ENCODE results near the gene SGCA.

SGCA gene

DNA sequence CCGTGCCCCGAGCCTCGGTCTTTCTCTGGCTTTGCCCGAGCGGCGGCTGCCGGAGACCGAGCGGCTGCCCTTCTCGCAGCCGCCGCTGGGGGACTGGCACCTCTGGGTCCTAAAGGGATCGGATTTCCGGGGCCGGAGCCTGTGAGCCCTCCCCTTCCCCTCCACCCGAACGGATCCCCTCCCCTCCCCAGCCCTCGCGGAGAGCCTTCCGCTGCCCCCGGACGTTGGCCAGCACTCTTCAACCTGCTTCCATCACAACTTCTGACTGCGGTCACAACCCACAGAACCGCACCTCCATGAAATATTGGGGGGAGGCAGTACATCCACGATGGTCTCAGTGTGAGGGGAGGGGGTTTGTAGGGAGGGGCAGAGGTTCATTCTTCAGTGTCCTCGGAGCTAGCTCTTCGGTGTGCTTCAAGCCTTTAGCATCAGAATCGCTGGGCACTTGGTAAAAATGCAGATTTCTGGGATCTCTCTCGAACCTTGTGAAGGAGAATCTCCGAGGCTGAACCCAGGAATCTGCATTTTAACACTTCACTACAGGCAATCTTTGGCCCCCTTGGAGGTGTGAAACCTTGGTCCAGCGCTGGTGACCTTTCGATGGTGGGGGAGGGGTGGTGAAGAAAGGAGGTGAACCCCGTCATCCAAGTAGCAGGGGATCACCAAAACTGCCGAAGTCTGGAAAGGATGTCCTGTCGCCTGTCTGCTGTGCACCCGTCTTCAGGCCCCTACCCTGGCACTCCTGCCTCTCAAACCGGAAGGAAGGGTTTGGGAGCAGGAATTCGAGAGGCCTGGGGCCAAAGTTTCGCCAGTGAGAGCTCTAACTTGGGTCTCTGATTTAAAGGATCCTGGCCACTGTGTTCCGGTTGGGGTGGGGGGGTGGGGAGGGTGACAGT lies 14.5 kb upstream of the SGCA start (continued):
- TF ChIP-seq, protein P1, sequence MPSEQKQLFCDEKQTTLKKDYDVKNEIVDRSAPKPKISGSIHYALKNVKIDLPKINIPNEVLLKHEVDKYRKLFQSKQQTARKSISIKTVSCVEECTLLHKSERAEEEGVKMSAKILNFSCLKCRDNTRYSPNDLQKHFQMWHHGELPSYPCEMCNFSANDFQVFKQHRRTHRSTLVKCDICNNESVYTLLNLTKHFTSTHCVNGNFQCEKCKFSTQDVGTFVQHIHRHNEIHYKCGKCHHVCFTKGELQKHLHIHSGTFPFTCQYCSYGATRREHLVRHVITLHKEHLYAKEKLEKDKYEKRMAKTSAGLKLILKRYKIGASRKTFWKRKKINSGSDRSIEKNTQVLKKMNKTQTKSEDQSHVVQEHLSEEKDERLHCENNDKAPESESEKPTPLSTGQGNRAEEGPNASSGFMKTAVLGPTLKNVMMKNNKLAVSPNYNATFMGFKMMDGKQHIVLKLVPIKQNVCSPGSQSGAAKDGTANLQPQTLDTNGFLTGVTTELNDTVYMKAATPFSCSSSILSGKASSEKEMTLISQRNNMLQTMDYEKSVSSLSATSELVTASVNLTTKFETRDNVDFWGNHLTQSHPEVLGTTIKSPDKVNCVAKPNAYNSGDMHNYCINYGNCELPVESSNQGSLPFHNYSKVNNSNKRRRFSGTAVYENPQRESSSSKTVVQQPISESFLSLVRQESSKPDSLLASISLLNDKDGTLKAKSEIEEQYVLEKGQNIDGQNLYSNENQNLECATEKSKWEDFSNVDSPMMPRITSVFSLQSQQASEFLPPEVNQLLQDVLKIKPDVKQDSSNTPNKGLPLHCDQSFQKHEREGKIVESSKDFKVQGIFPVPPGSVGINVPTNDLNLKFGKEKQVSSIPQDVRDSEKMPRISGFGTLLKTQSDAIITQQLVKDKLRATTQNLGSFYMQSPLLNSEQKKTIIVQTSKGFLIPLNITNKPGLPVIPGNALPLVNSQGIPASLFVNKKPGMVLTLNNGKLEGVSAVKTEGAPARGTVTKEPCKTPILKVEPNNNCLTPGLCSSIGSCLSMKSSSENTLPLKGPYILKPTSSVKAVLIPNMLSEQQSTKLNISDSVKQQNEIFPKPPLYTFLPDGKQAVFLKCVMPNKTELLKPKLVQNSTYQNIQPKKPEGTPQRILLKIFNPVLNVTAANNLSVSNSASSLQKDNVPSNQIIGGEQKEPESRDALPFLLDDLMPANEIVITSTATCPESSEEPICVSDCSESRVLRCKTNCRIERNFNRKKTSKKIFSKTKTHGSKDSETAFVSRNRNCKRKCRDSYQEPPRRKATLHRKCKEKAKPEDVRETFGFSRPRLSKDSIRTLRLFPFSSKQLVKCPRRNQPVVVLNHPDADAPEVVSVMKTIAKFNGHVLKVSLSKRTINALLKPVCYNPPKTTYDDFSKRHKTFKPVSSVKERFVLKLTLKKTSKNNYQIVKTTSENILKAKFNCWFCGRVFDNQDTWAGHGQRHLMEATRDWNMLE (tag by site-specific recombination; conservative IDR thresholded peaks at IDR 0.05; ENCODE audit: low read depth): no peak
- TF ChIP-seq SP2 (tag by site-specific recombination; IDR thresholded peaks at IDR 0.05) (peak; percentile 81), ZIC2 (tag by site-specific recombination; IDR thresholded peaks at IDR 0.05) (no peak), OVOL3 (tag by site-specific recombination; IDR thresholded peaks at IDR 0.05) (no peak), PRDM1 (tag by site-specific recombination; IDR thresholded peaks at IDR 0.05) (peak; percentile 76; the same call in 1 of the 2 replicates), ZNF596 (tag by site-specific recombination; IDR thresholded peaks at IDR 0.05) (0 out of 2 replicates have a peak, but pooled peaks have one; percentile 9), ZNF394 (tag by site-specific recombination; IDR thresholded peaks at IDR 0.05; ENCODE audit: borderline replicate concordance) (0 out of 2 replicates have a peak, but pooled peaks have one; percentile 35), ZNF658 (tag by site-specific recombination; IDR thresholded peaks at IDR 0.05) (no peak), ZNF830 (tag by site-specific recombination; IDR thresholded peaks at IDR 0.05; ENCODE audit: low read depth) (no peak), ZBTB17 (tag by site-specific recombination; IDR thresholded peaks at IDR 0.05) (peak; percentile 58), ZSCAN30 (tag by site-specific recombination; IDR thresholded peaks at IDR 0.05) (peak; percentile 51; the same call in 1 of the 2 replicates), ZNF133 (tag by site-specific recombination; IDR thresholded peaks at IDR 0.05) (no peak), TRIM28 (IDR thresholded peaks at IDR 0.05; ENCODE audit: borderline replicate concordance, low read length) (peak; percentile 6; the same call in 1 of the 2 replicates), PBX3 (CRISPR knock-in tag; IDR thresholded peaks at IDR 0.05) (no peak), ZBTB20 (tag by site-specific recombination; IDR thresholded peaks at IDR 0.05) (peak; percentile 100), ZNF426 (tag by site-specific recombination; IDR thresholded peaks at IDR 0.05) (no peak), ZNF132 (tag by site-specific recombination; IDR thresholded peaks at IDR 0.05; ENCODE audit: borderline replicate concordance) (no peak), ZFP3 (tag by site-specific recombination; IDR thresholded peaks at IDR 0.05; ENCODE audit: low read depth) (no peak), TCF7L2 (IDR thresholded peaks at IDR 0.05; ENCODE audit: borderline replicate concordance, low read depth, low read length) (no peak), SETDB1 (IDR thresholded peaks at IDR 0.05; ENCODE audit: insufficient read length, low read length) (no peak)
- TF ChIP-seq, protein P2, sequence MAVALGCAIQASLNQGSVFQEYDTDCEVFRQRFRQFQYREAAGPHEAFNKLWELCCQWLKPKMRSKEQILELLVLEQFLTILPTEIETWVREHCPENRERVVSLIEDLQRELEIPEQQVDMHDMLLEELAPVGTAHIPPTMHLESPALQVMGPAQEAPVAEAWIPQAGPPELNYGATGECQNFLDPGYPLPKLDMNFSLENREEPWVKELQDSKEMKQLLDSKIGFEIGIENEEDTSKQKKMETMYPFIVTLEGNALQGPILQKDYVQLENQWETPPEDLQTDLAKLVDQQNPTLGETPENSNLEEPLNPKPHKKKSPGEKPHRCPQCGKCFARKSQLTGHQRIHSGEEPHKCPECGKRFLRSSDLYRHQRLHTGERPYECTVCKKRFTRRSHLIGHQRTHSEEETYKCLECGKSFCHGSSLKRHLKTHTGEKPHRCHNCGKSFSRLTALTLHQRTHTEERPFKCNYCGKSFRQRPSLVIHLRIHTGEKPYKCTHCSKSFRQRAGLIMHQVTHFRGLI (tag by site-specific recombination; IDR thresholded peaks at IDR 0.05): no peak
- TF ChIP-seq, protein P3, sequence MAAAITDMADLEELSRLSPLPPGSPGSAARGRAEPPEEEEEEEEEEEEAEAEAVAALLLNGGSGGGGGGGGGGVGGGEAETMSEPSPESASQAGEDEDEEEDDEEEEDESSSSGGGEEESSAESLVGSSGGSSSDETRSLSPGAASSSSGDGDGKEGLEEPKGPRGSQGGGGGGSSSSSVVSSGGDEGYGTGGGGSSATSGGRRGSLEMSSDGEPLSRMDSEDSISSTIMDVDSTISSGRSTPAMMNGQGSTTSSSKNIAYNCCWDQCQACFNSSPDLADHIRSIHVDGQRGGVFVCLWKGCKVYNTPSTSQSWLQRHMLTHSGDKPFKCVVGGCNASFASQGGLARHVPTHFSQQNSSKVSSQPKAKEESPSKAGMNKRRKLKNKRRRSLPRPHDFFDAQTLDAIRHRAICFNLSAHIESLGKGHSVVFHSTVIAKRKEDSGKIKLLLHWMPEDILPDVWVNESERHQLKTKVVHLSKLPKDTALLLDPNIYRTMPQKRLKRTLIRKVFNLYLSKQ (tag by site-specific recombination; IDR thresholded peaks at IDR 0.05; ENCODE audit: borderline replicate concordance): no peak
- TF ChIP-seq, protein P4, sequence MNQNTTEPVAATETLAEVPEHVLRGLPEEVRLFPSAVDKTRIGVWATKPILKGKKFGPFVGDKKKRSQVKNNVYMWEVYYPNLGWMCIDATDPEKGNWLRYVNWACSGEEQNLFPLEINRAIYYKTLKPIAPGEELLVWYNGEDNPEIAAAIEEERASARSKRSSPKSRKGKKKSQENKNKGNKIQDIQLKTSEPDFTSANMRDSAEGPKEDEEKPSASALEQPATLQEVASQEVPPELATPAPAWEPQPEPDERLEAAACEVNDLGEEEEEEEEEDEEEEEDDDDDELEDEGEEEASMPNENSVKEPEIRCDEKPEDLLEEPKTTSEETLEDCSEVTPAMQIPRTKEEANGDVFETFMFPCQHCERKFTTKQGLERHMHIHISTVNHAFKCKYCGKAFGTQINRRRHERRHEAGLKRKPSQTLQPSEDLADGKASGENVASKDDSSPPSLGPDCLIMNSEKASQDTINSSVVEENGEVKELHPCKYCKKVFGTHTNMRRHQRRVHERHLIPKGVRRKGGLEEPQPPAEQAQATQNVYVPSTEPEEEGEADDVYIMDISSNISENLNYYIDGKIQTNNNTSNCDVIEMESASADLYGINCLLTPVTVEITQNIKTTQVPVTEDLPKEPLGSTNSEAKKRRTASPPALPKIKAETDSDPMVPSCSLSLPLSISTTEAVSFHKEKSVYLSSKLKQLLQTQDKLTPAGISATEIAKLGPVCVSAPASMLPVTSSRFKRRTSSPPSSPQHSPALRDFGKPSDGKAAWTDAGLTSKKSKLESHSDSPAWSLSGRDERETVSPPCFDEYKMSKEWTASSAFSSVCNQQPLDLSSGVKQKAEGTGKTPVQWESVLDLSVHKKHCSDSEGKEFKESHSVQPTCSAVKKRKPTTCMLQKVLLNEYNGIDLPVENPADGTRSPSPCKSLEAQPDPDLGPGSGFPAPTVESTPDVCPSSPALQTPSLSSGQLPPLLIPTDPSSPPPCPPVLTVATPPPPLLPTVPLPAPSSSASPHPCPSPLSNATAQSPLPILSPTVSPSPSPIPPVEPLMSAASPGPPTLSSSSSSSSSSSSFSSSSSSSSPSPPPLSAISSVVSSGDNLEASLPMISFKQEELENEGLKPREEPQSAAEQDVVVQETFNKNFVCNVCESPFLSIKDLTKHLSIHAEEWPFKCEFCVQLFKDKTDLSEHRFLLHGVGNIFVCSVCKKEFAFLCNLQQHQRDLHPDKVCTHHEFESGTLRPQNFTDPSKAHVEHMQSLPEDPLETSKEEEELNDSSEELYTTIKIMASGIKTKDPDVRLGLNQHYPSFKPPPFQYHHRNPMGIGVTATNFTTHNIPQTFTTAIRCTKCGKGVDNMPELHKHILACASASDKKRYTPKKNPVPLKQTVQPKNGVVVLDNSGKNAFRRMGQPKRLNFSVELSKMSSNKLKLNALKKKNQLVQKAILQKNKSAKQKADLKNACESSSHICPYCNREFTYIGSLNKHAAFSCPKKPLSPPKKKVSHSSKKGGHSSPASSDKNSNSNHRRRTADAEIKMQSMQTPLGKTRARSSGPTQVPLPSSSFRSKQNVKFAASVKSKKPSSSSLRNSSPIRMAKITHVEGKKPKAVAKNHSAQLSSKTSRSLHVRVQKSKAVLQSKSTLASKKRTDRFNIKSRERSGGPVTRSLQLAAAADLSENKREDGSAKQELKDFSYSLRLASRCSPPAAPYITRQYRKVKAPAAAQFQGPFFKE (tag by site-specific recombination; IDR thresholded peaks at IDR 0.05; ENCODE audit: borderline replicate concordance): 0 out of 2 replicates have a peak, but pooled peaks have one; percentile 54
